OCI-LY1 (cell line): ENCODE measurements around the gene HNRNPAB.

Experiments used
- H2AFZ ChIP-seq: fragments of 200-600 bp; sonication (generic), shearing (Covaris generic); 2 replicates; pipeline ENCODE4 v1.6.0; 2014; ENCODE audit warnings: antibody characterized with exemption, mild to moderate bottlenecking, low read length
- H3F3A ChIP-seq: fragments of 200-600 bp; sonication (generic), shearing (Covaris generic); 2 replicates; pipeline ENCODE4 v1.6.0; 2014; ENCODE audit warnings: mild to moderate bottlenecking, antibody characterized with exemption, low read length, moderate library complexity; ENCODE audit not compliant: insufficient read depth
- H3K27ac ChIP-seq: fragments of 200-600 bp; sonication (generic); 2 replicates; pipeline ENCODE4 v1.5.1; 2014; ENCODE audit warnings: low read length, mixed run types, mild to moderate bottlenecking, low read depth; ENCODE audit not compliant: poor library complexity, severe bottlenecking
- H3K27me3 ChIP-seq: fragments of 200-600 bp; sonication (generic); 2 replicates; pipeline ENCODE4 v1.6.0; 2014; ENCODE audit warnings: antibody characterized with exemption, mild to moderate bottlenecking, low read length, moderate library complexity; ENCODE audit not compliant: insufficient read depth
- H3K36me3 ChIP-seq: fragments of 200-600 bp; sonication (generic); 2 replicates; pipeline ENCODE4 v1.6.1; 2014; ENCODE audit warnings: mild to moderate bottlenecking, antibody characterized with exemption, low read length, moderate library complexity, mixed read lengths; ENCODE audit not compliant: insufficient read depth
- H3K4me1 ChIP-seq: fragments of 200-600 bp; sonication (generic); 2 replicates; pipeline ENCODE4 v1.5.1; 2014; ENCODE audit warnings: mild to moderate bottlenecking, low read length, moderate library complexity; ENCODE audit not compliant: insufficient read depth, severe bottlenecking
- H3K4me2 ChIP-seq: fragments of 200-600 bp; sonication (generic), shearing (Covaris generic); 2 replicates; pipeline ENCODE4 v1.6.1; 2014; ENCODE audit warnings: low read length
- H3K4me3 ChIP-seq: fragments of 200-600 bp; sonication (generic); 2 replicates; pipeline ENCODE4 v1.5.1; 2014; ENCODE audit warnings: low read length, low read depth, mild to moderate bottlenecking, mixed read lengths; ENCODE audit not compliant: poor library complexity, severe bottlenecking
- H3K79me2 ChIP-seq: fragments of 200-600 bp; shearing (Covaris generic); 2 replicates; pipeline ENCODE4 v1.6.1; 2016; ENCODE audit warnings: mixed run types, low read length, mixed read lengths; ENCODE audit not compliant: insufficient read depth
- H3K9ac ChIP-seq: fragments of 200-600 bp; sonication (generic), shearing (Covaris generic); 2 replicates; pipeline ENCODE4 v1.6.1; 2014; ENCODE audit warnings: mild to moderate bottlenecking, low read length, mixed read lengths
- H3K9me2 ChIP-seq: fragments of 200-600 bp; sonication (generic), shearing (Covaris generic); 2 replicates; pipeline ENCODE4 v1.6.1; 2014; ENCODE audit warnings: low read depth, mild to moderate bottlenecking, low read length, mixed read lengths
- H3K9me3 ChIP-seq: fragments of 200-600 bp; shearing (Covaris generic); 2 replicates; pipeline ENCODE4 v1.6.1; 2014; ENCODE audit warnings: low read length, mixed read lengths
- H4K20me1 ChIP-seq: fragments of 200-600 bp; sonication (generic), shearing (Covaris generic); 2 replicates; pipeline ENCODE4 v1.6.0; 2016; ENCODE audit warnings: mild to moderate bottlenecking, low read length; ENCODE audit not compliant: insufficient read depth
- CTCF ChIP-seq: fragments of 200-600 bp; sonication (generic), shearing (Covaris generic); IDR thresholded peaks from 2 replicates; pipeline ENCODE4 v1.5.1; 2017; ENCODE audit warnings: mild to moderate bottlenecking, antibody characterized with exemption, low read length, moderate library complexity, mixed read lengths
- EZH2 ChIP-seq: fragments of 200-600 bp; sonication (generic), shearing (Covaris generic); IDR thresholded peaks from 2 replicates; pipeline ENCODE4 v1.8.0; 2017; ENCODE audit warnings: borderline replicate concordance, mixed run types, mild to moderate bottlenecking, antibody characterized with exemption, low read length, moderate library complexity, mixed read lengths

The HNRNPAB gene

GRCh38 chr5:178259623-178260536 is 55.5 kb downstream of the HNRNPAB start:
- Histone ChIP-seq H2AFZ (no peak overlapping the region), H3K4me2 (no peak overlapping the region), H3K27ac (no peak overlapping the region)

More at GRCh38 chr5:178259623-178260536, 55.5 kb downstream of the HNRNPAB start:
- no peaks in the 10 kb centered on the region; the same call in 1 of the 2 replicates for H3K27me3 ChIP-seq
- no peak for TF ChIP-seq EZH2
- TF ChIP-seq CTCF = no peak
- H3F3A ChIP-seq = no peaks in the 10 kb centered on the region
- H4K20me1 ChIP-seq = no peaks in the 10 kb centered on the region
- H3K79me2 ChIP-seq = no peaks in the 10 kb centered on the region
- H3K9me3 ChIP-seq = no peaks in the 10 kb centered on the region
- H3K9me2 ChIP-seq = no peaks in the 10 kb centered on the region
- no peaks in the 10 kb centered on the region for H3K4me1 ChIP-seq
- H3K36me3 ChIP-seq = no peaks in the 10 kb centered on the region
- H3K4me3 ChIP-seq = no peak overlapping the region
- H3K9ac ChIP-seq = no peak overlapping the region
